Chondrocyte (in vitro differentiated cells): ENCODE measurements around the gene CCND1. TPM values are rescaled to one million over a fixed set of nuclear protein-coding genes. Genes with fewer than 3 reads are reported as not detected.

Experiments
- DNase-seq: peaks from one replicate; pipeline ENCODE4 v3.0.0; 2021; ENCODE audit warnings: mixed read lengths, low spot score
- H3K27ac Mint-ChIP-seq: one replicate; pipeline ENCODE4 v1.8.0; 2021; ENCODE audit warnings: mild to moderate bottlenecking, moderate library complexity, mixed read lengths; ENCODE audit not compliant: unreplicated experiment
- H3K27me3 Mint-ChIP-seq: 2 replicates; pipeline ENCODE4 v1.8.0; 2021; ENCODE audit warnings: low read depth, mixed read lengths
- H3K36me3 Mint-ChIP-seq: 2 replicates; pipeline ENCODE4 v1.8.0; 2021; ENCODE audit warnings: low read depth, mixed read lengths
- H3K4me1 Mint-ChIP-seq: 2 replicates; pipeline ENCODE4 v1.8.0; 2021; ENCODE audit warnings: low read depth, mild to moderate bottlenecking, mixed read lengths
- H3K4me3 Mint-ChIP-seq: one replicate; pipeline ENCODE4 v1.8.0; 2021; ENCODE audit warnings: mild to moderate bottlenecking, moderate library complexity, mixed read lengths; ENCODE audit not compliant: unreplicated experiment
- H3K9me3 Mint-ChIP-seq: 2 replicates; pipeline ENCODE4 v1.8.0; 2021; ENCODE audit warnings: low read depth, mixed read lengths
- total RNA-seq: library from RNA; stranded (reverse); gene quantifications from 3 replicates; pipeline ENCODE4 v1.2.1, GENCODE V29; 2021
- TF ChIP-seq, protein P1 (sequence below): fragments of 200-600 bp; sonication (generic); IDR thresholded peaks from 2 replicates; pipeline ENCODE4 v1.5.0; 2021; ENCODE audit warnings: antibody characterized with exemption, mild to moderate bottlenecking, moderate library complexity

The CCND1 gene
- total RNA-seq, 1 donor from 2014 or later, result 129 TPM

DNA sequence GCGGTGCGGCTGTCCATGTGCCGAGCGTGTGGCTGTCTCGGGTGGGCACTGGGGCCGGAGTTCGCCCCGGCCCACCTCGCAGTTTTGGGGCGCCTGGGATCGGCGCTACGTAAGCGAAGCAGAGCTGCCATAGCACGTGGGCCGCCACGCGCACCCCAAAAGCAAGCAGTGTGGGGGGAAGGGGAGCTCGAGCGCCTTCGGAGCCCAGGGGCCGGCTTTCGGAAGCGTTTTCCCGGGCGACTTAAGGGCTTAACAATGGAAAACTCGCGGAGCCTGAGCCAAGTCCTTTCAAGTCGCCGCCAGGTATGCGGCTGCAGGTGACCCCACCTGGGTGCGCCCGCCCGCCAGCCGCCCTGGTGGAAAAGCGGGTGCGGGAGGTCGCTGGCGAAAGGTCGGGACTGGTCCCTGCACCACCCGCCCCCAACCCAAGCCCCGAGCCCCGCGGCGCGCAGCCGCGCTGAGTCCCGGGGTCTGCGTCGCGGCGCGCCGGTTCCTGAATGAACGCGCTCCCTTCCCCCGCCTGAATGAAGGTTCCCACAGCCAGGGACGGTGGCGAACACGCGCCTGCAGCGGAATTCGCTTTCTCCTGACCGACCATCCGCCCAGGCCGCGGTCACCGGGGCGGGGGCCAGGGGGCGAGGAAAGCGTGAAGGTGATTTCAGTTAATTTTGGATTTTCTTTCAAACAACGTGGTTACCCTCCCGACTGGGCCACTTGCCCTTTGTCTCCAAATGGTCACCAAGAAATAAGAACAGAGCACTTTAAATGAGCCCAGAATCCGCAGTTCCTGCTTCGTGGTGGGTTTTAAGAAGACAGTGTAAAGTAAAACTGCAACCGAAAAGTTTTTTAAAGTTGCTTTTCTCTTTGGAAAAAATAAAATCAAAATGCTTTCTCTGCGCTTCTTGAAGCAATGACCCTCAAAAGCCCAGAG lies 2.8 kb upstream of the CCND1 start:
- Mint-ChIP-seq H3K9me3 (no peaks in the 10 kb centered on the region), H3K27ac (peak overlapping the region; percentile 51), H3K27me3 (no peaks in the 10 kb centered on the region), H3K4me3 (peak overlapping the region; percentile 71), H3K36me3 (no peaks in the 10 kb centered on the region), H3K4me1 (peaks cover 30% of the 10 kb centered on the region)
- peak; percentile 67 for DNase-seq
- TF ChIP-seq, protein P1, sequence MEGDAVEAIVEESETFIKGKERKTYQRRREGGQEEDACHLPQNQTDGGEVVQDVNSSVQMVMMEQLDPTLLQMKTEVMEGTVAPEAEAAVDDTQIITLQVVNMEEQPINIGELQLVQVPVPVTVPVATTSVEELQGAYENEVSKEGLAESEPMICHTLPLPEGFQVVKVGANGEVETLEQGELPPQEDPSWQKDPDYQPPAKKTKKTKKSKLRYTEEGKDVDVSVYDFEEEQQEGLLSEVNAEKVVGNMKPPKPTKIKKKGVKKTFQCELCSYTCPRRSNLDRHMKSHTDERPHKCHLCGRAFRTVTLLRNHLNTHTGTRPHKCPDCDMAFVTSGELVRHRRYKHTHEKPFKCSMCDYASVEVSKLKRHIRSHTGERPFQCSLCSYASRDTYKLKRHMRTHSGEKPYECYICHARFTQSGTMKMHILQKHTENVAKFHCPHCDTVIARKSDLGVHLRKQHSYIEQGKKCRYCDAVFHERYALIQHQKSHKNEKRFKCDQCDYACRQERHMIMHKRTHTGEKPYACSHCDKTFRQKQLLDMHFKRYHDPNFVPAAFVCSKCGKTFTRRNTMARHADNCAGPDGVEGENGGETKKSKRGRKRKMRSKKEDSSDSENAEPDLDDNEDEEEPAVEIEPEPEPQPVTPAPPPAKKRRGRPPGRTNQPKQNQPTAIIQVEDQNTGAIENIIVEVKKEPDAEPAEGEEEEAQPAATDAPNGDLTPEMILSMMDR, result no peak

DNA sequence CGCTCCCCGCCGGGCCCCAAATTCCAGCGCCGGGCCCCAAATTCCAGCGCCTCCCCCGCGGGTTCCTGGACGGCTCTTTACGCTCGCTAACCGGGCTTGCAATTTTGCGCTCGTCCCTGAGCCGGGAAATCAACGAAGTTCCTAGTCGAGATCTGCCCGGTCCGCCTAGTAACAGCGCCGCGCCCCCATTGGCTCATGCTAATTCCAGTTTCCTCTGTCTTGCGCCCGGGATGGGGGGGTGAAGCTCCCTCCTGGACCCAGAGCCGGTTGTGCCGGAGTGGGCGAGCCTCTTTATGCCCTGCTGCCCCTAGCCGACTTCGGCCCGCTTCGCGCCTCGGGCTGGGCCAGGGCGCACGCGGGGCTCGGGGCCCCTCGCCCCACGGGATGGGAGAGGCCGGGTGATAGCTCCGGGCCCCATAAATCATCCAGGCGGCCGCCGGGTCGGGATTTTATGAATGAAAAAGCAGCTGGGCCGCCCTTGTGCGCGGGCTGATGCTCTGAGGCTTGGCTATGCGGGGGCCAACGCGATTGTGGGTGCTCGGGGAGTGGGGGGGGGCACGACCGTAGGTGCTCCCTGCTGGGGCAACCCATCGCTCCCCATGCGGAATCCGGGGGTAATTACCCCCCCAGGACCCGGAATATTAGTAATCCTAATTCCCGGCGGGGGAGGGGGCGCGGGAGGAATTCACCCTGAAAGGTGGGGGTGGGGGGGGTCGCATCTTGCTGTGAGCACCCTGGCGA lies 1.8 kb upstream of the CCND1 start:
- Mint-ChIP-seq H3K27me3 (no peaks in the 10 kb centered on the region), H3K27ac (peak overlapping the region; percentile 32), H3K36me3 (peaks cover 2% of the 10 kb centered on the region), H3K9me3 (no peaks in the 10 kb centered on the region), H3K4me3 (peak overlapping the region; percentile 83), H3K4me1 (peaks cover 39% of the 10 kb centered on the region)
- DNase-seq, result peak; percentile 97
- TF ChIP-seq, protein P1, result peak; percentile 17

DNA sequence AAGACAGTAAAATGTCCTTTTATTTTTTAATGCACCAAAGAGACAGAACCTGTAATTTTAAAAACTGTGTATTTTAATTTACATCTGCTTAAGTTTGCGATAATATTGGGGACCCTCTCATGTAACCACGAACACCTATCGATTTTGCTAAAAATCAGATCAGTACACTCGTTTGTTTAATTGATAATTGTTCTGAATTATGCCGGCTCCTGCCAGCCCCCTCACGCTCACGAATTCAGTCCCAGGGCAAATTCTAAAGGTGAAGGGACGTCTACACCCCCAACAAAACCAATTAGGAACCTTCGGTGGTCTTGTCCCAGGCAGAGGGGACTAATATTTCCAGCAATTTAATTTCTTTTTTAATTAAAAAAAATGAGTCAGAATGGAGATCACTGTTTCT lies 1.1 kb upstream of the CCND1 start:
- TF ChIP-seq, protein P1, result no peak
- DNase-seq, result no peak
- H3K4me3 Mint-ChIP-seq, result peak overlapping the region; percentile 83
- H3K27ac Mint-ChIP-seq, result peak overlapping the region; percentile 74
- peaks cover 2% of the 10 kb centered on the region for H3K36me3 Mint-ChIP-seq
- no peaks in the 10 kb centered on the region for H3K27me3 Mint-ChIP-seq
- no peaks in the 10 kb centered on the region for H3K9me3 Mint-ChIP-seq
- peaks cover 40% of the 10 kb centered on the region for H3K4me1 Mint-ChIP-seq

DNA sequence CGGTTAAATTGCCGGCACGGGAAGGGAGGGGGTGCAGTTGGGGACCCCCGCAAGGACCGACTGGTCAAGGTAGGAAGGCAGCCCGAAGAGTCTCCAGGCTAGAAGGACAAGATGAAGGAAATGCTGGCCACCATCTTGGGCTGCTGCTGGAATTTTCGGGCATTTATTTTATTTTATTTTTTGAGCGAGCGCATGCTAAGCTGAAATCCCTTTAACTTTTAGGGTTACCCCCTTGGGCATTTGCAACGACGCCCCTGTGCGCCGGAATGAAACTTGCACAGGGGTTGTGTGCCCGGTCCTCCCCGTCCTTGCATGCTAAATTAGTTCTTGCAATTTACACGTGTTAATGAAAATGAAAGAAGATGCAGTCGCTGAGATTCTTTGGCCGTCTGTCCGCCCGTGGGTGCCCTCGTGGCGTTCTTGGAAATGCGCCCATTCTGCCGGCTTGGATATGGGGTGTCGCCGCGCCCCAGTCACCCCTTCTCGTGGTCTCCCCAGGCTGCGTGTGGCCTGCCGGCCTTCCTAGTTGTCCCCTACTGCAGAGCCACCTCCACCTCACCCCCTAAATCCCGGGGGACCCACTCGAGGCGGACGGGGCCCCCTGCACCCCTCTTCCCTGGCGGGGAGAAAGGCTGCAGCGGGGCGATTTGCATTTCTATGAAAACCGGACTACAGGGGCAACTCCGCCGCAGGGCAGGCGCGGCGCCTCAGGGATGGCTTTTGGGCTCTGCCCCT lies 529 bp upstream of the CCND1 start:
- Mint-ChIP-seq H3K4me3 (peak overlapping the region; percentile 83), H3K27me3 (no peaks in the 10 kb centered on the region), H3K36me3 (peaks cover 2% of the 10 kb centered on the region), H3K27ac (peak overlapping the region; percentile 74), H3K4me1 (peaks cover 40% of the 10 kb centered on the region), H3K9me3 (no peaks in the 10 kb centered on the region)
- DNase-seq, result peak; percentile 92
- TF ChIP-seq, protein P1, result no peak
